HG03575 (cell line): Measurements from ENCODE around the gene MYO1D.
"Not testable (repeated sequence)": the region's sequence is repeated elsewhere in the genome, so short reads cannot be mapped to it uniquely, and the experiment has no call there.

Source experiments
- ATAC-seq: cut with Tn5 transposase; IDR thresholded peaks from one replicate; pipeline ENCODE4 v1.9.1; 2021; ENCODE audit not compliant: unreplicated experiment, insufficient number of reproducible peaks, low FRiP score; ENCODE audit errors: extremely low read depth

The MYO1D gene

GRCh38 chr17:32481193-32481592, 395.7 kb downstream of the MYO1D start:
- ATAC-seq = no peak

GRCh38 chr17:32479074-32479617, 397.8 kb downstream of the MYO1D start:
- no peak for ATAC-seq

- no peak for ATAC-seq
Measured at GRCh38 chr17:32477220-32477619, 399.7 kb downstream of the MYO1D start.

- no peak for ATAC-seq
Measured at GRCh38 chr17:32475258-32475657, 401.7 kb downstream of the MYO1D start.

GRCh38 chr17:32471652-32472051, 405.3 kb downstream of the MYO1D start:
- ATAC-seq = no peak

GRCh38 chr17:32470405-32471167, 406.3 kb downstream of the MYO1D start:
- ATAC-seq = no peak

- ATAC-seq = no peak
Measured at GRCh38 chr17:32467949-32468348, 409.0 kb downstream of the MYO1D start.

GRCh38 chr17:32464374-32464773, 412.6 kb downstream of the MYO1D start:
- no peak for ATAC-seq

- ATAC-seq = no peak
Measured at GRCh38 chr17:32463304-32463703, 413.6 kb downstream of the MYO1D start.

GRCh38 chr17:32461853-32462617, 414.9 kb downstream of the MYO1D start:
- no peak for ATAC-seq

GRCh38 chr17:32461498-32461852, 415.4 kb downstream of the MYO1D start:
- no peak for ATAC-seq

GRCh38 chr17:32460054-32460453, 416.9 kb downstream of the MYO1D start:
- no peak for ATAC-seq

- no peak for ATAC-seq
Measured at GRCh38 chr17:32458371-32458770, 418.6 kb downstream of the MYO1D start.

GRCh38 chr17:32453370-32453769, 423.6 kb downstream of the MYO1D start:
- ATAC-seq = no peak

- ATAC-seq = no peak
Measured at GRCh38 chr17:32452281-32452680, 424.6 kb downstream of the MYO1D start.

- ATAC-seq = no peak
Measured at GRCh38 chr17:32451879-32452278, 425.0 kb downstream of the MYO1D start.

GRCh38 chr17:32450379-32450778, 426.5 kb downstream of the MYO1D start:
- not testable (repeated sequence) for ATAC-seq

- ATAC-seq = no peak
Measured at GRCh38 chr17:32449963-32450362, 427.0 kb downstream of the MYO1D start.

- no peak for ATAC-seq
Measured at GRCh38 chr17:32446949-32447348, 430.0 kb downstream of the MYO1D start.

- no peak for ATAC-seq
Measured at GRCh38 chr17:32445971-32446370, 431.0 kb downstream of the MYO1D start.
